ENCODE results near the gene PPP2R2B.

The PPP2R2B gene

DNA sequence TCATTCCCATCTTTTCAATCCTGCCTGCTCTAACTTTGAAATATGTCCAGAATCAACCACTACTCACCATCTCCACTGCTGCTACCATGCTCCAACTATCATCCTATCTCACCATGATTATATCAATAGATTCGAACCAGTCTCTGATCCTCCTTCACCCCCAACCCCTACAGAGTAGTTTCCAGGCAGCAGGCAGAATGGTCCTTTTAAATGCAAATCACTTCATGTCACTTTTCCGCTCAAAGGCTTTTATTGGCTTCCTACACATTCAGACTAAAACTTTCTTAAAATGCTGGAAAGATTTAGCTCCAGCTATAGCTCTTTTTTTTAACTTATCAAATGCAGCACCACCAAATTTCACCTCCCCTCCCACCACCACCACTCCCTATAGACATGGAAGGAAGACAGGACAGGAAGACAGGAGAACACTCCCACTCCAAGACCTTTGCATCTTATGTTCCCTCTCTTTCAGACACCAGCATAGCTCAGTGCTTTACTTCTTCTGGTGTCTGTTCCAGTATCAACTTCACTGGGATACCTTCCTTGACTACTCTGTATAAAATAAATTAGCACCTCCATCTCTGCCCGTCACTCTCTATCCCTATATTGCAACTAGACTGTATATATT lies 9.9 kb upstream of the PPP2R2B start:
- no peak for DNase-seq (ENCODE audit: low read depth in 1 of 2, low spot score in 1 of 2)

DNA sequence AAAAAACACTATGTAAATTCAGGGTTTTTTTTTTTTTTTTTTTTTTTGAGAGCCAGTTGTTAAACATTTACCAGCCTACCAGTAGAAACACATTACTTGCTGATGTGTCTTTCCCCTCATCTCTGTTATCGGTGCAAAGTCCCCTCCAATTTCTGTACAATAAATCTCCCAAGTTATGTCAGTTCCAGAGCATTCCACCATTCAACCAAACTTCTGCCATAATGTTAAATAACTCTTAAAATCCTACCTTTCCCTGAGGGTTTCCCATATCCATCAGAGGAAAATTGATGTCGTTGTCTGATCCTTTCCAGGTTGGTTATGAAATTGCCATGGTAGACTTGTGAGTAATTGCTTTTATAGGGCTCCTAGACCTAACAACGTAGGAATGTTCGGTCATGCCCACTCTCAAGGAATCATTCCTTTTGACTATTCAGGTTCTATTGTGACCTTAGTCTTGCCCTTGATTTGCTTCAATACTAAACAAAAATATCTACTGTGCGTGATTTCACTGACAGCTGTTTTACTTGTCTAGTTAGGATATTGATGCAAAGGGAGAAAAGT lies 5.6 kb upstream of the PPP2R2B start:
- DNase-seq (ENCODE audit: low read depth in 1 of 2, low spot score in 1 of 2): no peak

DNA sequence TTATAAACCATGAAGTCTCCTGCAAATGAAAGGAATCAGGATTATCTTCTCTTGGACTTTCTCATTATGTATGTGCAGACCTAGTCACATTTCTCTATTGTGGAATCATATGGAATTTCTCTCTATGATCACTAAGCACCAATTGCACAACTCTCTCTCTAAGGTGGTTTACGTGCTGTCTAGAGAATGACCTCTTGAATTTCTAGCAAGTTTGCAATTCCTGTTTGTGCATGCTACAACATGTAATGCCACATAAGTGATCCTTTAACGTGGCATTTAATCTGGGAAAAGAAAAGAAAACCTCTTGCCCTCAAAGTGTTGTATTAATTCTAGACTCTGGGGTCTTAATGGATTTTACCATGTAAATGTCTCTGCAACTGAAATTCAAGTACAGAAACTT lies 5.0 kb upstream of the PPP2R2B start:
- no peak for DNase-seq (ENCODE audit: low read depth in 1 of 2, low spot score in 1 of 2)

DNA sequence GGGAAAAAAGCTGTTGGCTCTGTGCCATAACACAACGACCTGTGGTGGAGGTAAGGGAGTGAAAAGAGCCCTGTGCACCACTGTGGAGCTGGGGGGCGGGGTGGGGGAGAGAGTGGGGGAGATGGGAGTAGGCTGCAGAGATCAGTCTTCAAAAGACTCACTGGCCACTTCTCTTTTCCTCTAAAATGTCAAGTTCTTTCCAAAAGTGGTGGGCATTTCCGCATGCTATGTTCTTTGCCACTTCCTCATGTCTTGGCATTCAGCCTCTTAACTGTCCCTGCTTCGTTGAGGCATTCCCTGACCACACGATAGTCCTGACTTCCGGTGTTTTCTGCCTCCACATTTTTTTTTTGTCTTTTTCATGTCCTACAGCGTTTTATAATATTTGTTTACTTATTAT lies 2.4 kb upstream of the PPP2R2B start:
- DNase-seq (ENCODE audit: low read depth in 1 of 2, low spot score in 1 of 2): no peak

DNA sequence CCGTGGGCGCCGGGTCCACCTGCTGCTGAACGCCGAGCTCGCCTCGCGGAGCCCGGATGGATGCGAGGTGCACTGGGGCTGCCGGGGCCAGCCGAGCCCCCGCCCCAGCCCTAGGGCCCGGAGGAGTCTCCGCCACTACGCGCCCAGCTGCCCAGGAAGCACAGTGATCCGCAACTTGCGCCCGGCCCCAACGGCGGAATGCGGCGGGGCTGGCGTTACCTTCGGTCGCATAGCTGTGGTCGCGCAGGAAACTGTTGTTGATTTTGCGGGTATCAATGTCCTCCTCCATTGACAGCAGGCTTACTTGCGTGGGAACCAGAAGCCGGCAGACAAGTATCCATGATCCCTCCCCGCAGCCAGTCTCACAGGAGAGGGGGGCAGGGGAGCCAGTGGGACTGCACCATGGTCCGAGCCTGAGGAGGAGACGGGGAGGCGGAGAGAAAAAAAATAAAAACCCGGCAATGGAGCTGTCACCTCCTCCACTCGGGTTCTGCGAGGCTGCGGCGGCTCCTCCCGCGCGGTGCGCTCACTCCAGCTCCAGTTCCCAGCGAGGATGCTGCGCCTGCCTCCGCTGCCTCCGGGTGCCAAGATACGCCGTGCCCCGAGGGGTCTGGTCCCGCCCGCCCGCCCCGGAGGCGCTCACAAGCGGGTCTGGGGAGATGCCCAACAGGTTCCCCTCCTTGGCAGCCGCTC lies 628 bp downstream of the PPP2R2B start:
- DNase-seq (ENCODE audit: low read depth in 1 of 2, low spot score in 1 of 2): no peak

DNA sequence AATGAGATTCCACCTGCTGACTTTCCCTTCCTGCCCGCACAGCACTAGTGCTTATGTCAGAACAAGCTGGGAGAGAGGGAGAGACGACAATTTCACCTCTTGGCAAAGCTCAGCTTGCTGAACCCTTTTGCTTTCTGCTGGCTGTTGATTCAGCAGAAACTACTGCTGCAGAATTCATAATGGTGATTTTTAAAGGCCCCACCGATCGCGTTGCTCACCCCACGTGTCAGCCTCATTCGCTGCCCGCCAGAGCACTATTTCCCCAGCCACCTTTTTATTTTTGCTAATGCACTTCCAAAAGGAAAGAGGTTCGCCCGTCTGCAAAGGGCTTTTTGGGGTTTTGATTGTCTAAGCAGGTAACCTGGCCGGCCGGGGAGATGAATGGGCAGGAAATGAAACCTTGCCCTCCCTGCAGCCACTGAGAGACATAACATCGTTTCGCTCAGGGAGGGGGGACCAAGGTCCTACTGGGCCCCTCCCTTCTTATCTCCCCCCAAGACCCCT lies 1.3 kb downstream of the PPP2R2B start:
- no peak for DNase-seq (ENCODE audit: low read depth in 1 of 2, low spot score in 1 of 2)

DNA sequence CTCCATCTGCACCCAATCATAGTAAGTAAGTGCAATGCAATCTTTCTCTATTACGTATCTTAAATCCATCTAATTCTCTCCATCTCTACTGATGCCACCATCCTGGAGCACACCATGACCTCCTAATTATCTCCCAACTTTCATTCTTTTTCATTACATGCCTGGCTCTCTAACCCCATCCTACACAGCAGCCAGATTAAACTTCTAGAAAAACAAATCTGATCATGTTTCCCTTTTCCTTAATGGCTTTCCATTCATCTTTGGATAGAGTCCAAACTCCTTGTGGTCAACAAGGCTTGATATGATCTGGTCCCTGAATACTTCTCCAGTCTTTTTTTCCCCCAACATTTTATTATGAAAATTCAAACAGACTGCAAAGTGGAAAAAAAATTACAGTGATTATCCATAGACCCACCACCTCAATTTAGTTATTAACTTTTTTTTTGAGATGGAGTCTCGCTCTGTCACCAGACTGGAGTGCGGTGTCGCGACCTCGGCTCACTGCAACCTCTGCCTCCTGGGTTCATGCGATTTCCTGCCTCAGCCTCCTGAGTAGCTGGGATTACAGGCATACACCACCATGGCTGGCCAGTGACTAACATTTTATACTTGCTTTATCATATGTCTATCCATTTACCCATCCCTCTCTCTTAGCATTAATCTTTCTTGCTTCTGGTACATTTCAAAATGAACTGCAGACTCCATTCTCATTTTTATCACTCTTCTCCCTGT lies 5.2 kb downstream of the PPP2R2B start:
- no peak for DNase-seq (ENCODE audit: low read depth in 1 of 2, low spot score in 1 of 2)

DNA sequence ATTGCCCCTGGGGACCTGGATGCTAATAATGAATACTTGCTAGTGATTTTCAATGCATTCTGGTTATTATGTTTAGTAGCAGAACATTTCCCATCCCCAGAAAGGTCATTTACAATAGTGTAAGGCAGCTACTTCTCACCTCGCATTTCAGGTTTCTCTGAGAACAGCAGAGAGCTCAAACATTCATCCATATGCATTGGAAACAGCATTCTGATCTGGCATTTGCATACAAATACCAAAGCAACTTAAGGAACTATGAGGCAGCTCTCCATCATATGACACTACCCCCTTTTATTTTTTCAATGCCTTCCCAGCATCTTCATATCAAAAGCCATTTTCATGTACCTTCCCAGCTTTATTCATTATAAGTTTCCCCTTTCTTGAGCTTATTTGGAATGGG lies 6.4 kb downstream of the PPP2R2B start:
- no peak for DNase-seq (ENCODE audit: low read depth in 1 of 2, low spot score in 1 of 2)

DNA sequence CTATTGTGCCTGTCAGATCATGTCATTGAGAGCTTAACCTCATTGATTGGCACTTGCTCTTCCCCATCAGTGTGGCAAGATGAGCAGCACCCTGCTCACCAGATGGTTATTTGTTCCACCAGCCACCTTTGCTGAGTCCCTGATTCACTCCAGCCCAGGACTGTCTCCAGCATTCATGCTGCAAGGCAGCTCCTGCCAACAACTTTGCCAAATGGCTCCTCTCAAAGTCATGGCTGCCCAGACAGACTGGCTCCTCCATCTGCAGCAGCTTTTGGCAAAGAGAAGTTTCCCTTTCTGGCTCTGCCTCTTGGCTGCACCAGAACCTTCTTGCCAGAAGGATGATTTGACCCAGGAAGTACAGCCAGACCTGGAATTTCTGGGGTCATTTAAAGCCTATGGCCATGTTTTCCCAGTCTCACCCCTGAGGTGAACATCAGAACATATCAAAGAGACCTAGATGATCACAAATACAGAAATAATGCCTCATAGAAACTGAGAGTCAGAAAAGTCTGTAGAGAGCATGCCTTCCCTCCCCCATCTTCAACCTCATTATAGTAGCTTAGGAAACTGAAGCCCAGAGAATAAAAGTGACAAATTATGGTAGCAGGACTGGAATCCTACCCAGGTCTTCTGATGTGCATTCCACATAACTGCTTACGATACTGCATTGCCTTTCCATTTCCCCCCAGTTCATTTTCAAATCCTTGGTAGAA lies 10.4 kb downstream of the PPP2R2B start:
- DNase-seq (ENCODE audit: low read depth in 1 of 2, low spot score in 1 of 2): no peak

DNA sequence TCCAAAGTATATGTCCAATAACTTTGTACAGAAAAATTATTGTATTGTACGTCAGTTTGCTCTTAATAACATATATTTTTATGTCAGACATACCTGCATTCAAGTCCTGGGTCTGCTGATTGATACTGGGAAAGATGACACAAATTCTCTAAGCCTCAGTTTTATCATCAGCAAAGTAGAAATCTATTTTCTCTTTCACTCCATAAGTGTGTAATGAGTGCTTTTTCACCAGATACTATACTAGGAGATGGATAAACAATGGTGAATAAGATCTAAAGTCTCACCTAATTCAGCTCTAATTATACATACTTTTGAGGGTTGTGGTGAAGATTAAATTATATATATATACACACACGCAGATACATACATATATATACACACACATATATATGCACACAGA lies 12.3 kb downstream of the PPP2R2B start:
- DNase-seq (ENCODE audit: low read depth in 1 of 2, low spot score in 1 of 2): no peak

DNA sequence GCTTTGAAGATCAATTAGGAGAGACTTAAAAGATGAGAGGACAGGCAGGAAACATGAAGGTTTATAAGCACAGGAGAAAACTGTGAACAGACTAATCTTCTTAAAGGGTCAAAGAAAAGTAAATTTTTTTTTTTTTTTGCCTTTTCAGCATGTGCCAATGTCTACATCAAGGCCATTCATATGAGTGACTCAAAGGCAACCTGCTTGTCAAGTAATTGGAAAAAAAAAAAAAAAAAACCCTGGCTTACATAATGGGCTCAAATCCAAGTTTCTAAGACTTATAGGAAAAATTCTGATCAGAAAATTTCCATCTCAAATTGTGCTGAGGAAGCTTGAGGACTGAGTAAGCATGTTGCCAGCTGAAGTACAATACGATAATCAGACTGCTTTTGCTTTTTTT lies 15.9 kb downstream of the PPP2R2B start:
- DNase-seq (ENCODE audit: low read depth in 1 of 2, low spot score in 1 of 2): no peak

DNA sequence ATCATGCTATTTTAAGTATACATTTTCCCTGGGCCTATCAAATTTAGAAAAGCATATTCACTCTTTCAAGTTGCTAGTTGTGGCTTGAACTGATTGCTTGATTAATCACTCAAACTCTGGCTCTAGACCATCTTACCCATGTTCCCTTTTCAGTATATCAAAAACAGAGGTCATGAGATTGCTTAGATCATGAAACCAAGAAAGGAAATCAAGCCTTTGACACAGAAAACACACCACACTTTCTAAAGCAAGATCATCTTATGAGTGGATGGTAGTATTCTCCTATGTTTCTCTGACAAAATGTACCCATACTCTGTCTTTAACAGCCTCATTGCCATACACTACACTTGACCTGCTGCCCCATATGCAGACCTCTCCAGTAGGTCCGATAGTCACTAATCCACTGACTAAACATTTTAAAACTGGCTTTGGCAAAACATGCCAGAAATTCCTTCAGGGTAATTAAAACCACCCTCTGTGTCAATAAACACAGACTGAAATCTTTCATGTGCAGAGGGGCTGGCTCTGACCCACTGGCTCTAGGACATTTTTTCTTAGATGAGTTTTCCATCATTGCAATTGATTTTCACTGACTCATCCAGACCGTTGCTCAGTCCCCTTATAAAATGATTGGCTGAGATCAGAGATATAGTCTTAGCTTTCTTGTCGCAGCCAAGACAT lies 18.2 kb downstream of the PPP2R2B start:
- DNase-seq (ENCODE audit: low read depth in 1 of 2, low spot score in 1 of 2): no peak

DNA sequence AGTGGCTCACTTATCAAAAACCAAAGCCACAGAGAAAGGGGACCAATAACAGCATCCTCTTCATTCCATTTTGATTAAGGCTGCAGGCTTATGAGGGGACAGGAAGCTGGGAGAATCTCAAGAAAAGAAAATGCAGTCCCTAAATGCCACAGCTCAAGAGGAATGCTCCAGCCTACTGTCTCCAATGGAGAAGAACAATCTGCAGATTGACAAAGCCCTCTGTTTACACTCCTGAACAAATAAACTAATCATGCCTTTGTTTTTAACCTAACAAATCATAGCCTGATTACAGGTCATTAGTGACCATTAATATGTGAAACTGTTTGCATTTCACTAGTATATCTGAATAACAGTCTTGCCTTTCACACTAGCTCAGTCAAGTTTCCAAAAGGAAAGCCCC lies 26.5 kb downstream of the PPP2R2B start:
- DNase-seq (ENCODE audit: low read depth in 1 of 2, low spot score in 1 of 2): no peak

DNA sequence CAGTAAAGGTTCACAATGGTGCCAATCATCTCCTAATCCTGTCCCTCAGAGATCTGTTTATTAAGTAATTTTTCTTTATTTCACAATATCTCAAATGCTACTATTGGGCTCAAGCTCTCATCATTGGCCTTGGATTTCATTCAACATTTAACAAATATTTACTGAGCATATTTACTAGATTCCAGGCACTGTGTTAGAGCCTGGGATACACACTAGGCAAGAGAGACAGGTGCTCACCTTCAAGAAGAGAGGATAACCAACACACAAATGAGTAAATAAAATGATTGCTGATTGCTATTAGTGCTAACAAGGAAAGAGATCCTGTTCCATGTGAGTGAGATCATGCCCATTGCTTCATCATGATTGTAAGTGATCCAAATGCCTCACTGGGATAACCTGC lies 27.4 kb downstream of the PPP2R2B start:
- no peak for DNase-seq (ENCODE audit: low read depth in 1 of 2, low spot score in 1 of 2)

DNA sequence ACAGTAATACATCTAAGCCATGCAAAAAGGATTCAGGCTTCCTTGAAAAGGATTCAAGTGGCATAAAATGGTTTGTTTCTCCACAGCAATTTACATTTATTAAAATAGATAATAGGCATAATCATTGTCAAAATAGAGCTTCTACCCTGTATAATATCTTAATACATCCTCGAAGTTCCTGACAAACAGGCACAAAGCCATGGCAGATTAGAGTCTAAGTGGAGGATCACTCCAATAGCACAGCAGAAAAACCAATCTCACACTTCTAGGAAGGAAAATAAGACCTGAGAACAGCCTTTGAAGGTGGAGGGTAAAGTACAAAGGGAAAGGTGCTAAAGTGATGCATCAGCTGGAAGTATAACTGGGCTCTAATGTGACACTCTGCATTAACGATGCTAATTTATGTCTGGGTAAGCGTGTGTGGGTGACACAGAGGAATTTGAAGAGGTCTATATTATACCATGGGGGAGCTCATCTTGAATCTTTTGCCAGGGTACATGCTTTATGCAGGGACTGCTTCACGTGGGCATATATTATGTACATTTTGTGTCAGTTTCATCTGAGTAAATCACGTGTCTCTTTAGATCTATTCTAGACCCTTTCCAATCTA lies 28.8 kb downstream of the PPP2R2B start:
- no peak for DNase-seq (ENCODE audit: low read depth in 1 of 2, low spot score in 1 of 2)

DNA sequence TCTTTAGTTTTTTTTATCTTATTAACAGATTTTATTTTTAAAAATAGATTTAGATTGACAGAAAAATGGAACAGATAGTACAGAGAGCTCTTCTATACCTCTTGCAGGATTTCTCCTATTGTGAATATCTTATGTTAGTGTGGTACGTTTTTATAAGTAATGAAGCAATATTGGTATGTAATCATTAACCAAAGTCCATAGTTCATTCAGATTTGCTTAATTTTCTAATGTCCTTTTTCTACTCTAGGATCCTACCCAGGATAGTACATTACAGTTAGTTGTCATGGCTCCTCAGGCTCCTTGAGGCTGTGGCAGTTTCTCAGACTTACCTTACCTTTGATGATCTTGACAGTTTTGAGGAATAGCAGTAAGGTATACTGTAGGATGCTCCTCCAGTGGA lies 30.4 kb downstream of the PPP2R2B start:
- DNase-seq (ENCODE audit: low read depth in 1 of 2, low spot score in 1 of 2): no peak

DNA sequence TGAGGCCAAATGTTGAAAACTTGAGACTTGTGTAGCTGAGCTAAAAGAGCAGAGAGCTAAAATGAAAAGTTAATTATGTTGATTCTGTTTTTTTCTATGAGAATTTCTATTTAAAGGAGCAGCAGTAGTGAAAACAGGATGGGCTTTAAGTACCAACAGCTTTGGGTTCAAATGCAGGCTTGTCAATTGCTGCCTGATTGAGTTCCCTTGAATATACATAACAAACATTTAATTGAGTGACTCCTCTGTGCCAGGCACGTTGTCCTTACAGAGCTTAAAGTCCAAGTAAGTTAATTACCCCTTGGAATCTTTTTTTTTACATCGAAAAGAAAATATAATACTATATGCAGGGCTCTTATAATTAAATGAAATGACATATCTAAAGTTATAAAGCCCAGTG lies 38.5 kb downstream of the PPP2R2B start:
- DNase-seq (ENCODE audit: low read depth in 1 of 2, low spot score in 1 of 2): no peak

DNA sequence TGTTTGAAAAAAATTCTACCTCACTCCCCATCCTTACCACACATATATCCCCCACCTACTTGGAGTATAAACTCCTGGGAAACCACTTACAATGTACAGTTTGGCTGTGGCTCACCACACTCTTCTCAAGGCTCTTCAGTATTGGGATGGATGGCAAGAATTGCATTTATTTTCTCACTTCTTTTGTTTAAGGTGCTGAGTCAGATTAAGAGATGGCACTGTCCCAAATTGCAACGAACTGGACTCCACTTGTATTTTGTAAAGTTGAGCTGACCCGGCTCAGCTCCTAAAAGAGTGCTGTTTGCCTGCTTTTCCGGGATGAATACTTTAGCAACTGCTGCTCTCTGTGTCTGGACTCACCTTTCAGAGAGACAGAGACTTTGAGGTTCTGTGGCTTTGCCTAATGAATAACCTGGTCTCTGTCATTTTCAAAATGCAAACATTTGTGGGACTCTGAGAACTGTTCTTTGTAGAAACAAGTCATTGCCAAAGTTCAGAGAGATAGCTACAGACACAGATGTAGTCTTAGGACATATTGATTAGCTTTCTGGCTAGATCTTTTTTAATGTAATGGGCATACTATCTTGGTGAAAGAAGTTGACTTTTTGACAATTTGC lies 42.2 kb downstream of the PPP2R2B start:
- DNase-seq (ENCODE audit: low read depth in 1 of 2, low spot score in 1 of 2): no peak

DNA sequence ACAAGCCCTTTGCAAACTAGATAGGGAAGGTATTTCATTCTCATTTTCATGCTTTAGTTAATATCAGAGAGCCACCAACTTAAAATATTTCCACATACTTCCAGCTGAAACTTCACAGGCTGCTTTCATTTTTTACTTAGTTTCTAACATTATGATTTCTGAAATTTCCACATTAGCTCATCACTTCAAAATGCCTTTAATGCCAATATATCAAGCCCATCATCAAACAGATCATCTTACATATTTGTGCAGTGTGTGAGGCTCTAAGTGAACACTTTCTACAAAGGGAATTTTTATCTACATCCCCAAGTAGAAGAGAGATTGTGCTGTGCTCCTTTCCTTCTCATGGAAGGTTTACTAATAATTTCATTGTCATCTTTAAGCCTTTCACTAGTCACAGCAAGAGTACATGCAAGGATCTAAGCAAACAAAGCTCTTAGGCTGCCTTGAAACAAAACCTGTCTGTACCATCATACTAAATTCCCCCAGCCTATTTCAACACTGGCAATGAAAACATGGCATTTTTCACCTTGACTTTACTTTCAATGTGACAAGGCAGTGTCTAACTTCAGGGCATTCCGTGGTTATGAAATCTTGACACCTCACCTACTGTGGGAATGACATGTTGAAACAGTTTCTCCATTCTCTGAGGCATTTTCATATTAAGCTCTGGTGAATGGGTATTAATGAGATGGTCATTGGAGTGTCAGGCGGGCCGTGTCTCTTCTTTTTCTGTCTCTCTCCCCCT lies 45.4 kb downstream of the PPP2R2B start:
- DNase-seq (ENCODE audit: low read depth in 1 of 2, low spot score in 1 of 2): no peak
